ENCODE measurements around the gene CNOT6. TPM values are rescaled to one million over a fixed set of nuclear protein-coding genes. Genes with fewer than 3 reads are reported as not detected.

CNOT6 gene
- total RNA-seq, 1 experiment from 2014 or later, result 10.6 TPM

- no peaks in the 10 kb centered on the region for H3K9me3 ChIP-seq (ENCODE audit: low read length)
- H3K27ac ChIP-seq (ENCODE audit: low read length), result no peak overlapping the region
- no peak overlapping the region for H2AFZ ChIP-seq (ENCODE audit: low read length)
- no peak overlapping the region for H3K9ac ChIP-seq (ENCODE audit: low read length)
- H3K36me3 ChIP-seq (ENCODE audit: low read depth, low read length), result no peaks in the 10 kb centered on the region
- no TSS peak for BruUV-seq (replicated peaks)
- no peaks in the 10 kb centered on the region for H3K9me2 ChIP-seq (replicated peaks; ENCODE audit: low read length)
- no peak overlapping the region for H3K4me3 ChIP-seq (ENCODE audit: low read length)
- H3K79me2 ChIP-seq (ENCODE audit: low read length), result no peaks in the 10 kb centered on the region
- POLR2A ChIA-PET (ENCODE audit: unreplicated experiment), result no interaction called here
- intact Hi-C loops (cut with micrococcal nuclease), result loop anchor here (10.0 kb wide), 1 partner anchor 108 kb away; the partner anchor contains the start of gene CNOT6
- H3K4me1 ChIP-seq (ENCODE audit: insufficient read depth, low read length), result no peaks in the 10 kb centered on the region
- CTCF ChIA-PET, result no interaction called here
- no peaks in the 10 kb centered on the region for H3F3A ChIP-seq (ENCODE audit: low read length, unreplicated experiment)
- H4K20me1 ChIP-seq (ENCODE audit: low read length), result no peaks in the 10 kb centered on the region
- H3K27me3 ChIP-seq (ENCODE audit: low read length), result no peaks in the 10 kb centered on the region
- no peak overlapping the region for H3K4me2 ChIP-seq (ENCODE audit: low read length)
- no peak for ATAC-seq
- DNase-seq, result no peak
- no peak for TF ChIP-seq EZH2 (IDR thresholded peaks at IDR 0.05; ENCODE audit: low read length, unreplicated experiment)
- TF ChIP-seq EZH2phosphoT487 (IDR thresholded peaks at IDR 0.05; ENCODE audit: borderline replicate concordance, low read length), result no peak
- TF ChIP-seq CTCF (conservative IDR thresholded peaks at IDR 0.05; ENCODE audit: low read depth, low read length), result no peak
Observed at GRCh38 chr5:180602481-180603075, 108.4 kb downstream of the CNOT6 start.

- no peaks in the 10 kb centered on the region for H3K9me3 ChIP-seq (ENCODE audit: low read length)
- H3K79me2 ChIP-seq (ENCODE audit: low read length), result no peaks in the 10 kb centered on the region
- H3K9me2 ChIP-seq (replicated peaks; ENCODE audit: low read length), result no peaks in the 10 kb centered on the region
- H3K9ac ChIP-seq (ENCODE audit: low read length), result no peak overlapping the region
- TF ChIP-seq EZH2 (IDR thresholded peaks at IDR 0.05; ENCODE audit: low read length, unreplicated experiment), result no peak
- no peak for TF ChIP-seq CTCF (conservative IDR thresholded peaks at IDR 0.05; ENCODE audit: low read depth, low read length)
- TF ChIP-seq EZH2phosphoT487 (IDR thresholded peaks at IDR 0.05; ENCODE audit: borderline replicate concordance, low read length), result no peak
- no peak overlapping the region for H3K4me2 ChIP-seq (ENCODE audit: low read length)
- DNase-seq, result no peak
- POLR2A ChIA-PET (ENCODE audit: unreplicated experiment), result no interaction called here
- H4K20me1 ChIP-seq (ENCODE audit: low read length), result no peaks in the 10 kb centered on the region
- CTCF ChIA-PET, result no interaction called here
- ATAC-seq, result no peak
- no peak overlapping the region for H3K4me3 ChIP-seq (ENCODE audit: low read length)
- BruUV-seq (replicated peaks), result no TSS peak
- H3K27me3 ChIP-seq (ENCODE audit: low read length), result no peaks in the 10 kb centered on the region
- H2AFZ ChIP-seq (ENCODE audit: low read length), result no peak overlapping the region
- intact Hi-C loops (cut with micrococcal nuclease), result loop anchor here (10.0 kb wide), 1 partner anchor 108 kb away; the partner anchor contains the start of gene CNOT6
- H3K36me3 ChIP-seq (ENCODE audit: low read depth, low read length), result no peaks in the 10 kb centered on the region
- no peaks in the 10 kb centered on the region for H3F3A ChIP-seq (ENCODE audit: low read length, unreplicated experiment)
- no peak overlapping the region for H3K27ac ChIP-seq (ENCODE audit: low read length)
- H3K4me1 ChIP-seq (ENCODE audit: insufficient read depth, low read length), result no peaks in the 10 kb centered on the region
Observed at GRCh38 chr5:180603076-180603594, 109.0 kb downstream of the CNOT6 start.

GRCh38 chr5:180604271-180604670, 110.1 kb downstream of the CNOT6 start:
- no TSS peak for BruUV-seq (replicated peaks)
- ChIA-PET CTCF (no interaction called here), POLR2A (ENCODE audit: unreplicated experiment) (no interaction called here)
- H3K4me2 ChIP-seq (ENCODE audit: low read length), result no peak overlapping the region
- no peaks in the 10 kb centered on the region for H3F3A ChIP-seq (ENCODE audit: low read length, unreplicated experiment)
- TF ChIP-seq EZH2 (IDR thresholded peaks at IDR 0.05; ENCODE audit: low read length, unreplicated experiment) (no peak), CTCF (conservative IDR thresholded peaks at IDR 0.05; ENCODE audit: low read depth, low read length) (no peak), EZH2phosphoT487 (IDR thresholded peaks at IDR 0.05; ENCODE audit: borderline replicate concordance, low read length) (no peak)
- H3K9me3 ChIP-seq (ENCODE audit: low read length), result no peaks in the 10 kb centered on the region
- H3K27ac ChIP-seq (ENCODE audit: low read length), result no peak overlapping the region
- intact Hi-C loops (cut with micrococcal nuclease), result loop anchor here (10.0 kb wide), 1 partner anchor 109 kb away; the partner anchor contains the start of gene CNOT6
- H4K20me1 ChIP-seq (ENCODE audit: low read length), result no peaks in the 10 kb centered on the region
- no peaks in the 10 kb centered on the region for H3K27me3 ChIP-seq (ENCODE audit: low read length)
- no peaks in the 10 kb centered on the region for H3K79me2 ChIP-seq (ENCODE audit: low read length)
- H2AFZ ChIP-seq (ENCODE audit: low read length), result no peak overlapping the region
- H3K9ac ChIP-seq (ENCODE audit: low read length), result no peak overlapping the region
- ATAC-seq, result no peak
- no peaks in the 10 kb centered on the region for H3K4me1 ChIP-seq (ENCODE audit: insufficient read depth, low read length)
- no peak for DNase-seq
- no peaks in the 10 kb centered on the region for H3K9me2 ChIP-seq (replicated peaks; ENCODE audit: low read length)
- no peak overlapping the region for H3K4me3 ChIP-seq (ENCODE audit: low read length)
- no peaks in the 10 kb centered on the region for H3K36me3 ChIP-seq (ENCODE audit: low read depth, low read length)

Data from PC-3 (cell line).